GM18511 (cell line): ENCODE results near the gene TMEM204.
"Not testable (repeated sequence)": the region's sequence is repeated elsewhere in the genome, so short reads cannot be mapped to it uniquely, and the experiment has no call there.

Source experiments
- ATAC-seq: cut with Tn5 transposase; IDR thresholded peaks from one replicate; pipeline ENCODE4 v1.9.1; 2021; ENCODE audit warnings: mild to moderate bottlenecking, moderate library complexity; ENCODE audit not compliant: unreplicated experiment

TMEM204 gene

DNA sequence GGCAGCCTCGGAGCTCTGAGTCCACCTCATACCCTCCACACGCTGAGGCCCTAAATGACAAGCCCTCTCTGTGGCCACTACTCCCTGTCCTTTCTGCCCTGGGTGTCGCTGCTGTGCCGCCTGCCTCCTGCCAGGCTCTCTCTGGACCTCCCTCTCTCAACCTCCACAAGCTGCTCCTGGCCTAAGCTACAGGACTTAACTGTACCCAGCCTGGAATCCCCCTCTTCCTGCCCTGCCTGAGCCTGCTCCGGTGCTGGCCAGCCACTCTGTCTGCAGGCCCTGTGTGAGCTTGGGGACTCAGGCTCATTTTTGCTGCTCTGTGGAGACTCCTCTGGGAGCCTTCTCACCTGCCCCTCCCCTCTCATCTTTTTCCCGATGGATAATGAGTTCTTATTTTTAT lies 56.9 kb downstream of the TMEM204 start:
- no peak for ATAC-seq

DNA sequence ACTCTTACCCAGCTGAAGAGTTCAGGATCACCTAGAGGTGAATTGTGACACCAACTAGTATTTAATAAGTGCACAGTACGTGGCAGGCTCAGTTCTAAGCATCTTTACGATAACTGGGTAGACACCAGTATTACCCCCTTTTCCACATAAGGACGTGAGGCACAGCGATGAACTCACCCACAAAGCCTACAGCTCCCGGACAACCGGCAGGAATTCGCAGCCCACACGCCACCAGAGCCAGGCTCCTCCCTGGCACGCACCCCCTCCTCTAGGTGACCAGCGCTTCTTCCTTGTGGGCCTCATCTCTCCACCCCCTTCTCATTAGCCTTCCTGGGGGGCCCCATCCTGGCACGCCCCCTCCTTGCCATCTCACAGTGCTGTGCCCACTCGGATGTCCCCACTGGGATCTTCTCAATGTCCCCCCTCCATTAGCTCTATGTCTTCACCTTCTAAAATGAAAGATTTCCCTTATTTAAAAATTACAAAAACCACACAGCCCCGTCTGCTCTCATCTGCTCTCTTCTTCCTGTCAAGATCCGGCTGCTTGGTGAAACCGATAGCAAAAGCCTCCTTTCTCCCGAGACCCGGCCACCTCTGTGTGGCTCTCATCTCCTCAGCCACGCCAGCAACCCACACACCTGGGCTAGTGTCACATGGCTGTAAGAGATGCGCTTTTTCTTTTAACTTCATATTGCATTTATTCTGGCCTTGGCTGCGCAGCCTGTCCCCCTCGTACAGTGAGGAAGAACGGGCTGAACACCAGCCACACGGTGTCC lies 57.7 kb downstream of the TMEM204 start:
- no peak for ATAC-seq

DNA sequence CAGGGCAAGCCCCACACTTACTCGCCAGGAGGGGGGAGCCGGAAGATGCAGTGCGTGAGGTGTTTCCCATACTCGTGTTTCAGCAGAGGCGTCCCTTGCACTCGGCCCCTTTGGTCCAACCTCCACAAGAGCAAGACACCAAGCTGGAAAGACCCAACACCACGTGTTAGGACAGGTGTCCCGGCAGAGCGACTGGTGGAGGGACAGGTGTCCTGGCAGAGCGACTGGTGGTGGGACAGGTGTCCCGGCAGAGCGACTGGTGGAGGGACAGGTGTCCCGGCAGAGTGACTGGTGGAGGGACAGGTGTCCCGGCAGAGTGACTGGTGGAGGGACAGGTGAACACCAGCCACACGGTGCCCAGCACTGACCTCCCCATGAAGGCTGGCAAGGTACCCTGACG lies 59.0 kb downstream of the TMEM204 start:
- no peak for ATAC-seq

DNA sequence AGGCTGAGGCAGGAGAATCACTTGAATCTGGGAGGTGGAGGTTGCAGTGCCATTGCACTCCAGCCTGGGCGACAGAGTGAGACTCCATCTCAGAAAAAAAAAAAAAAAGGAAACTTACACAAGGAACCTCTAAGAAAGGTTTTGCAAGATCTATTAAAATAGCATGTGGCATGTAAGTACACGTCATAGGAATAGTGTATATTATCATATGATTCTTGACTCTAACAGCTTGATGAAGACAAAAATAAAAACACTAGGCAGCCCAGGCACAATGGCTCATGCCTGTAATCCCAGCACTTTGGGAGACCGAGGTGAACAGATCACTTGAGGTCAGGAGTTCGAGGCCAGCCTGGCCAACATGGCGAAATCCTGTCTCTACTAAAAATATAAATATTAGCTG lies 62.0 kb downstream of the TMEM204 start:
- ATAC-seq, result not testable (repeated sequence)

DNA sequence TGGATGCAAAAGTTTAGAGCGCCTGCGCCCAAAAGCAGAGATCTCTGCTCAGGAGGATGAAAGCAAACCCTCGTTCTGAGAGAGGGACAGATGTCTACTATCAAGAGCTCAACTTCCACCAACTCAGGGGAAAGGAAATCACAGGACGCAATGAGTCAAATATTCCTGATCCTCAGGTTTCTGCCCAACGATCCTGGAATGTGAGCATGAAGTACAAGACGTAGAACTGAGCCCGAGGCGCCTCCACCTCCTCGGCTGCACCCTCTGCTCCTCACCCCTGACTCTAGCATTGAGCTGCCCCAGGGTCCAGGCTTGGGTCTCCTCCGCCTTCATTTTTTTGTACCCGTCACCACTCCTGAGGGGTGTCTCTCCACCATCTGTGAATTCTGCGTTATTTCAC lies 63.0 kb downstream of the TMEM204 start:
- ATAC-seq, result no peak

DNA sequence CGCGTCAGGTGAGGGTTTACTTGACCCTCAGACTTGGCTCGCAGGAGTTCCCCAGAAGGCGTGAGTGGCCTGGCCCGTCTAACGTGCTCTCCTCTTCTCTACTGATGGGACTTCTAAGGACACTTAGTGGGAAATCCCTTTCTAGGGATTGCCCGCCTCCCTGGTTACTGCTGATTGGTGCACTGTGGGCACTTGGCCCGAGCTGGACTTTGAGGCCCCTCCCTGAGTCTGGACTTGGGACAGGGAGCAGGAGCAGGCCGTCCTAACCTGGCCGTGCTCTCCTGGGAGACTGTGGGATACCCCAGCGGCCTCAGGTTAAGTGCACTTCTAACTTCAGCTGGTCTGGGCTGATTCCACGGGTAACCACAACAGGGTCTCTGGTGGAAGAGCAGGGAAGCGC lies 63.7 kb downstream of the TMEM204 start:
- ATAC-seq, result no peak

DNA sequence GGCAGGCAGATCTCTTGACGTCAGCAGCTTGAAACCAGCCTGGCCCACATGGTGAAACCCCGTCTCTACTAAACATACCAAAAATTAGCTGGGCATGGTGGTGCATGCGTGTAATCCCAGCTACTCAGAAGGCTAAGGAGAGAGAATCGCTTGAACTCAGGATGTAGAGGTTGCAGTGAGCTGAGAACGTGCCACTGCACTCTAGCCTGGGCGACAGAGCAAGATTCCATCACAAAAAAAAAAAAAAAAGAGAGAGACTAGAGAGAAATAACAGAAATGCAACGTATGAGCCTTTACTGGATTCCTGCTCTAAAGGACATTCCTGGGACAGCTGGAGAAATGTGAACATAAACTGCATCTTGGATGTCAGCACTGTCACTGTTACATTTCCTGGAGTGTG lies 67.6 kb downstream of the TMEM204 start:
- ATAC-seq, result no peak

DNA sequence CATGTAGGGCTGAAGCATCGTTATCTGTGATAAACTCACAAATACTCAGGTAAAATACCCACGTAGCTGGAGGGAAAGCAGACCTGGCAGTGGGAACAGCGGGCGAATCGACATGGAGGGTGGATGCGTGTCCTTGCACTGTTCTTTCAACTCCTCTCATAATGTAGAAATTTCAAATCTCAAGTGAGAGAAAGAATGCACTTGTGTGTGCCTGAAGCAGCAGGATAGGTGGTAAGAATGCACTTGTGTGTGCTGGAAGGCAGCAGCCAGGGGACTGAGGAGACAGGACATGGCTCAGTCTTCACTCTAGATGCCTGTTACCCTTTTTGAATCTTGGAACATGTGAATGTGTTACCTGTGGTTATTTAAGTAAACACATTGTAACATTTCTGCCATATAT lies 68.0 kb downstream of the TMEM204 start:
- ATAC-seq, result no peak

DNA sequence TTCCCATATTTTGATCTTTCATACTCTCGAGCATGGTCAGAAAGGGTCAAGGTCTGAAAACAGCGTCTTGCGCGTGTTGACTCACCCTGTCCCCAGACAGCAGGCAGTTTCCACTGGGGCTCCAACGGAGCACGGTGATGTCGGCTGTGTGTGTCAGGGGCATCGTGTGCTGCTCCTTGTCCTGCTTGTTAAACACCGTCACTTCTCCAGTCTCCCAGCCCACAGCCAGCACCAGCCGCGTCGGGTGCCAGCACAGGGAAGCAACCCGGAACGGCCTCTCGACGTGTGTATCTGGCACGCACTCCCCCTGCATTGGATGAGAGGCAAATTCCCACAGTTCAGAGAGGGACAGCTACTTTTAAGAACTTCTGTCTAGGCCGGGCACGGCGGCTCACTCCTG lies 68.8 kb downstream of the TMEM204 start:
- no peak for ATAC-seq
